ENCODE measurements around the gene POLG2. TPM values are rescaled to one million over a fixed set of nuclear protein-coding genes. Genes with fewer than 3 reads are reported as not detected.

The POLG2 gene
- total and polyA plus RNA-seq, 7 donors = 4.1 to 12.2 (median 6.6) TPM

GRCh38 chr17:64491994-64492393 is 4.9 kb downstream of the POLG2 start:
- Histone ChIP-seq H3K27me3 (ENCODE audit: insufficient read depth in 3 of 3, low read length in 2 of 3) (no peaks in the 10 kb centered on the region), H3K36me3 (ENCODE audit: insufficient read depth in 1 of 2, low read depth in 1 of 2) (peaks cover 0 to 65% of the 10 kb centered on the region in 2 donors), H3K4me3 (no peak overlapping the region), H3K4me1 (peaks cover 19% of the 10 kb centered on the region), H3K9me3 (no peaks in the 10 kb centered on the region), H3K27ac (no peak overlapping the region)
- WGBS, 3 donors = 39 to 64% (median 44%) methylated on average over 3 of the region's 3 CpGs
- intact Hi-C loops (cut with DNase I) = loop anchor here in 1 of 2 donors (1.0 kb wide), 1 partner anchor 72 kb away; no protein-coding TSS in a partner anchor
- no peak for DNase-seq
- ATAC-seq = no peak
- no peak for TF ChIP-seq CTCF (IDR thresholded peaks at IDR 0.05)

GRCh38 chr17:64491034-64491860 is 5.6 kb downstream of the POLG2 start:
- DNase-seq (no peak), ATAC-seq (peak in 2 of 4 donors; percentile 45 to 61)
- 87 to 92% (median 90%) methylated on average over 13 of the region's 13 CpGs for WGBS, 3 donors

GRCh38 chr17:64488301-64488700 is 8.6 kb downstream of the POLG2 start:
- Histone ChIP-seq H3K27me3 (ENCODE audit: insufficient read depth in 3 of 3, low read length in 2 of 3) (no peaks in the 10 kb centered on the region), H3K36me3 (ENCODE audit: insufficient read depth in 1 of 2, low read depth in 1 of 2) (peaks cover 4 to 98% of the 10 kb centered on the region in 2 donors), H3K4me3 (no peak overlapping the region), H3K4me1 (peaks cover 2% of the 10 kb centered on the region), H3K9me3 (no peaks in the 10 kb centered on the region), H3K27ac (no peak overlapping the region)
- DNase-seq = no peak
- no peak for ATAC-seq
- intact Hi-C loops (cut with DNase I) = no loop called here
- 94 to 99% (median 95%) methylated on average over 2 of the region's 2 CpGs for WGBS, 3 donors
- TF ChIP-seq CTCF (IDR thresholded peaks at IDR 0.05) = no peak

More at GRCh38 chr17:64491034-64491860, 5.6 kb downstream of the POLG2 start:
- H3K27ac ChIP-seq = no peak overlapping the region
- H3K9me3 ChIP-seq = no peaks in the 10 kb centered on the region
- H3K36me3 ChIP-seq (ENCODE audit: insufficient read depth in 1 of 2, low read depth in 1 of 2) = peaks cover 0 to 72% of the 10 kb centered on the region in 2 donors
- H3K4me3 ChIP-seq = no peak overlapping the region
- H3K4me1 ChIP-seq = peaks cover 19% of the 10 kb centered on the region
- H3K27me3 ChIP-seq (ENCODE audit: insufficient read depth in 3 of 3, low read length in 2 of 3) = no peaks in the 10 kb centered on the region
- intact Hi-C loops (cut with DNase I) = loop anchor here in 1 of 2 donors (1.0 kb wide), 1 partner anchor 71 kb away; no protein-coding TSS in a partner anchor
- peak; percentile 43 for TF ChIP-seq CTCF (IDR thresholded peaks at IDR 0.05)

DNA sequence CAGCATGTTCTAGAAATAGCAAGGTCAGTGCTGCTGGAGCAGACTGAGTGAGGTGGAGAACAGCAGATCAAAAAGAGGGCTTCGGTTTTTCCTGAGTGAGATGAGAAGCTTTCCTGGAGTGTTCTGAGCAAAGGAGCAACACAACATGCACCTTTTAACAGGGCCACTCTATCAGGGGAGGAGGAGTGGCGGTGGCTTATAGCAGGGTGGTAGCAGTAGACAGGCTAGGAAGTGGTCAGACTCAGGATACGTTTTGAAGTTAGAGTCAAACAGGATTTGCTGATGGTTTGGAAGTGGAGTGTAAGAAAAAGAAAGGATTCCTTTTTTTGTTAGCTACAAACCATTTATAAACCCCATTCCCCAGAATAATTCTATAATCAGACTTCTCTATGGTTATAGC is 12.5 kb downstream of the POLG2 start:
- intact Hi-C loops (cut with DNase I) = no loop called here

More for the DNA sequence above, 12.5 kb downstream of the POLG2 start:
- no peak for DNase-seq
- ATAC-seq = no peak
- TF ChIP-seq CTCF (IDR thresholded peaks at IDR 0.05) = no peak
- Histone ChIP-seq H3K27me3 (ENCODE audit: insufficient read depth in 3 of 3, low read length in 2 of 3) (no peaks in the 10 kb centered on the region), H3K27ac (no peak overlapping the region), H3K4me1 (no peaks in the 10 kb centered on the region), H3K9me3 (no peaks in the 10 kb centered on the region), H3K4me3 (no peak overlapping the region), H3K36me3 (ENCODE audit: insufficient read depth in 1 of 2, low read depth in 1 of 2) (peaks cover 9 to 99% of the 10 kb centered on the region in 2 donors)
- 84 to 93% (median 90%) methylated on average over 3 of the region's 3 CpGs for WGBS, 3 donors
